GM10266 (cell line): ENCODE measurements around the gene HOXD4.

Experiments
- DNase-seq: peaks from one replicate; pipeline ENCODE4 v3.0.0; 2012; ENCODE audit errors: extremely low spot score
- CTCF ChIP-seq: IDR thresholded peaks from 2 replicates; pipeline ENCODE4 v1.5.1; 2012; ENCODE audit warnings: mild to moderate bottlenecking, low read depth; ENCODE audit not compliant: control insufficient read depth, insufficient read depth; ENCODE audit errors: missing control alignments

The HOXD4 gene

DNA sequence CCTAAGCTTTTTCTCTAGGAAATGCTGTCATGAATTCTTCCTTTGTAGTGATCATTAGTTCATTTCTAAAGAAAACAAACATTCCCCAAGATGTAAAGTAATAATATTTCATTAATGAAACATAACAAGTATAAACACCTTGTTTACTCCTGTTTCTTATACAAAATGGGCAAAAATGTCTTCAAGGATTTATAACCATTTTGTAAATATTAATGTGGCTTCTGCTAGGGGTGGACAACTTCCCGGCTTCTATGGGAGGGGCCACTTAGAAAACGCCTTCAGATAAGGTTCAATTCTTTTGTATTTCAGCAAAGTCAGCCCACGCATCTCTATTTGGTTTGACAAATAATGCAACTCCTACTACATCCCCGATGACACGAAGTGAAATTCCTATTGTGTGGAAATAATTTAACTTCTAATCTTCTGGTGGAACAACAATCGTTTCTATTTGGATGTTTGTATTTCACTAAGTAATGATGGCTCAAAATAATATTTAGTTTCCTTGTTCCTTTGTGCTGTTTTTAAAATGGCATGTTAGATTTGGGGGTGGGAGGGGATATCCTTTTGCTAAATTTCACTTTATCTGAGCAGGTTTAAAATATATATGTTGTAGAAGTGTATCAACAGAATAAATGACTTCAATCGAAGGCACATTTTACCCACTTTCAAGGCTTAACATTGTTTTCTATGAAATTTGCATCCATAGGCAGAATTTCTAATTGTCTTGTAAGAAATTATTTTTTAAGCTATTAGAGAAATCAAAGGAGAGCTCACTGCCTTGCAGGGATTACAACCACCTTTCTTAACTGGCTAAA is 22.4 kb downstream of the HOXD4 start:
- no peak for DNase-seq
- no peak for TF ChIP-seq CTCF

GRCh38 chr2:176174382-176174823 is 23.1 kb downstream of the HOXD4 start:
- TF ChIP-seq CTCF: no peak
- DNase-seq: no peak

DNA sequence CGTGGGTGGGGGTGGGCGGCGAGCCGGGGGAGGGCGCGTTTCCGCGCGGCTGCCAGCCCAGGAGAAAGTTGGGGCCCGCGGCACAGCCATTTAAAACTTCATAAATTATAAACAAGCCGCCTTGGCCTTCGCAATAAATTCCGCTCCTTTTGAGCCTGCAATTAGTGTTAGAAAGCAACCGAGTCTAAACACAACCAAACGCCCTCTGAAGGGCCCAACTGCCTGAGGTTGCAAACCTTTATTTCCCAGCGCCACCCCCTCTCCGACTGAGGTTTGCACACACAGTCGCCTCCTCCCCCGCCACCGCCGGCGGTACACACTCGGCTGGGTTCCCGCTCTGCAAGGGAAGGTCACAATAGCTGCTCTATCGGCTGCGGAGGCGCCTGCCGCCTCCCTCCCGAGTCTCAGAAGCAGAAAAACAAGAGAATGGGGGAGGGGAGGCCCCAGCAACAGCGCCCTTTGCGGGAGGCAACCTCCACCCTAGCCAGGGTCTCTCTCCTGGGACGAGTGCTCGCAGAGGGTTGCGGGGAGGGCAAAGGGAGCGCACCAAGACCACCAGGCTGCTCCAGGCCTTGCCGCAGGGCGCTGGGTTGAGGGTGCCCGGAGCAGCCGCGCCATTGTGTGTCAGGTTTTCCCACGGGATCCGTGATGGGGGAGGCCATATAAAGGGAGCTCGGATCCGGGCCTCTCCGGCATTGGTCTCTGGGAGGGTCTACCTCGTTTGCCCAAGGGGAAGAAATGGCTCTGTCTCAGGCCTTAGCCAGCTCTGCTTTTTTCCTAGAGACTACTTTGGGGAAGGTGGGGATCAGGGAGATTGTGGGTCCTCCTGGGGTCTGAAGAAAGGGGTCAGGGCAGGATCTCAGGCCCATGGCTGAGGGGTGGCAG is 23.7 kb downstream of the HOXD4 start:
- DNase-seq: no peak
- TF ChIP-seq CTCF: no peak

GRCh38 chr2:176175709-176176607 is 24.6 kb downstream of the HOXD4 start:
- DNase-seq: no peak
- no peak for TF ChIP-seq CTCF

DNA sequence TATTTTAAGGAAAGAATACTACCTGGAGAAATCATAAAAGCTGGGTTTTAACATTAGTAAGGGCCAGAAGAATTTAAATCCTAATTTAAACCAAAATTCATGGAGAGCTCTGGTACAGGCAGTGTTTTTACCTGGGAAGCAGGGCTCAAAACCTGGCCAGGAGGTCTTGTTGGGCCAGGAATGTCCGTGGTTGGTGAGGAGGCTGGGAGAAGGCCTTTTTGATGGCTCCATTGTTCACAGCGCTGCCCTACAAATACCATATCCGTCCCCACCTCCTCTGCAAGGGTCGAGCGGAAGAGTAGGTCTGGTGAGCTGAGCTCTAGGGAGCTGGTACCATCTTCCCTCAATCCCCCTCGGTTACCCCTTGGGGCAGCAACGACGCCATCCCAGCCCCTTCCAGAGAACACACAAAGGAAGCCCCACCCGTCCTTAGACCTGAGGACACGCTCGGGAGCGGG is 26.3 kb downstream of the HOXD4 start:
- no peak for DNase-seq
- TF ChIP-seq CTCF: no peak

GRCh38 chr2:176178038-176178756 is 26.8 kb downstream of the HOXD4 start:
- DNase-seq: peak; percentile 41
- TF ChIP-seq CTCF: no peak
